Hepatocyte (in vitro differentiated cells): ENCODE measurements around the gene AGO3. TPM values are rescaled to one million over a fixed set of nuclear protein-coding genes. Genes with fewer than 3 reads are reported as not detected.

Experiments
- DNase-seq: peaks from one replicate; pipeline ENCODE4 v3.0.0-alpha.2; 2016; ENCODE audit warnings: low spot score
- H2AFZ ChIP-seq: fragments of 200-600 bp; sonication (generic); 2 replicates; pipeline ENCODE4 v1.6.0; 2016; ENCODE audit warnings: antibody characterized with exemption, mild to moderate bottlenecking
- H3K27ac ChIP-seq: fragments of 200-600 bp; sonication (generic); 2 replicates; pipeline ENCODE4 v1.5.1; 2016; ENCODE audit warnings: mild to moderate bottlenecking
- H3K27me3 ChIP-seq: fragments of 200-600 bp; sonication (generic); 2 replicates; pipeline ENCODE4 v1.6.1; 2016
- H3K36me3 ChIP-seq: fragments of 200-600 bp; sonication (generic); replicated peaks from 2 replicates; pipeline ENCODE4 v1.5.1; 2016; ENCODE audit warnings: low read depth; ENCODE audit not compliant: insufficient read depth
- H3K4me1 ChIP-seq: fragments of 200-600 bp; sonication (generic); 2 replicates; pipeline ENCODE4 v1.5.1; 2016; ENCODE audit warnings: mild to moderate bottlenecking, moderate library complexity; ENCODE audit not compliant: insufficient read depth
- H3K4me2 ChIP-seq: fragments of 200-600 bp; sonication (generic); 2 replicates; pipeline ENCODE4 v1.6.0; 2016
- H3K4me3 ChIP-seq: fragments of 200-600 bp; sonication (generic); 2 replicates; pipeline ENCODE4 v1.5.1; 2016; ENCODE audit warnings: mild to moderate bottlenecking
- H3K79me2 ChIP-seq: fragments of 200-600 bp; sonication (generic); 2 replicates; pipeline ENCODE4 v1.6.0; 2017; ENCODE audit warnings: mild to moderate bottlenecking
- H3K9me2 ChIP-seq: fragments of 200-600 bp; sonication (generic); replicated peaks from 2 replicates; pipeline ENCODE4 v1.6.0; 2017; ENCODE audit warnings: mild to moderate bottlenecking; ENCODE audit not compliant: insufficient read depth
- H3K9me3 ChIP-seq: fragments of 200-600 bp; sonication (generic); 2 replicates; pipeline ENCODE4 v1.5.1; 2016; ENCODE audit warnings: low read depth, mild to moderate bottlenecking
- H4K20me1 ChIP-seq: fragments of 200-600 bp; sonication (generic); 2 replicates; pipeline ENCODE4 v1.6.0; 2016; ENCODE audit warnings: mild to moderate bottlenecking; ENCODE audit not compliant: insufficient read depth, poor library complexity, severe bottlenecking
- CTCF ChIP-seq: fragments of 200-600 bp; sonication (generic); IDR thresholded peaks from 2 replicates; pipeline ENCODE4 v1.5.1; 2016; ENCODE audit warnings: antibody characterized with exemption, mild to moderate bottlenecking; ENCODE audit not compliant: poor library complexity
- EZH2 ChIP-seq: fragments of 200-600 bp; sonication (generic); IDR thresholded peaks from 2 replicates; pipeline ENCODE4 v1.6.1; 2016; ENCODE audit warnings: antibody characterized with exemption, mild to moderate bottlenecking, borderline replicate concordance
- EZH2phosphoT487 ChIP-seq: fragments of 200-600 bp; sonication (generic); IDR thresholded peaks from one replicate; pipeline ENCODE4 v1.6.1; 2018; ENCODE audit warnings: antibody characterized with exemption, mild to moderate bottlenecking, low read depth, moderate library complexity; ENCODE audit not compliant: unreplicated experiment, severe bottlenecking
- WGBS: methylation state at CpG from one replicate; pipeline ENCODE4 v1.1.6; 2016; ENCODE audit warnings: low lambda C conversion rate; ENCODE audit errors: missing lambda C conversion rate; 5-methylcytosine and 5-hydroxymethylcytosine counted together
- polyA plus RNA-seq: library from polyadenylated mRNA; unstranded; fragments of >200 nt; fragmentation: Nextera tagmentation; extraction: Ambion mirVana; gene quantifications from 2 replicates; pipeline ENCODE4 v1.2.1, GENCODE V29; 2016
- total RNA-seq: library from RNA; depleted of rRNA; stranded (reverse); fragments of >200 nt; gene quantifications from 2 replicates; pipeline ENCODE4 v1.2.3, GENCODE V29; 2014

Gene AGO3
- total and polyA plus RNA-seq, 2 experiments from 2014 or later, result 16.9 to 24.4 TPM

GRCh38 chr1:35901235-35901634, 29.7 kb upstream of the AGO3 start:
- Histone ChIP-seq H2AFZ (no peak overlapping the region), H3K9me2 (no peaks in the 10 kb centered on the region), H3K27me3 (no peaks in the 10 kb centered on the region), H3K79me2 (no peaks in the 10 kb centered on the region), H3K4me2 (no peak overlapping the region), H3K27ac (no peak overlapping the region), H3K4me3 (no peak overlapping the region), H4K20me1 (no peaks in the 10 kb centered on the region), H3K9me3 (no peaks in the 10 kb centered on the region), H3K4me1 (no peaks in the 10 kb centered on the region), H3K36me3 (no peaks in the 10 kb centered on the region)
- 96% methylated on average over 9 of the region's 9 CpGs for WGBS
- no peak for TF ChIP-seq EZH2
- no peak for TF ChIP-seq EZH2phosphoT487
- TF ChIP-seq CTCF, result no peak
- DNase-seq, result no peak

- H3K9me2 ChIP-seq, result no peaks in the 10 kb centered on the region
- H3K36me3 ChIP-seq, result no peaks in the 10 kb centered on the region
- no peaks in the 10 kb centered on the region for H3K79me2 ChIP-seq
- H3K9me3 ChIP-seq, result no peaks in the 10 kb centered on the region
- no peak for DNase-seq
- no peaks in the 10 kb centered on the region for H3K27me3 ChIP-seq
- no peak overlapping the region for H2AFZ ChIP-seq
- no peaks in the 10 kb centered on the region for H4K20me1 ChIP-seq
- H3K4me3 ChIP-seq, result no peak overlapping the region
- 96% methylated on average over 2 of the region's 2 CpGs for WGBS
- TF ChIP-seq CTCF (no peak), EZH2 (no peak), EZH2phosphoT487 (no peak)
- no peak overlapping the region for H3K4me2 ChIP-seq
- H3K4me1 ChIP-seq, result no peaks in the 10 kb centered on the region
- no peak overlapping the region for H3K27ac ChIP-seq
Observed at GRCh38 chr1:35902671-35903070, 28.2 kb upstream of the AGO3 start.

- H4K20me1 ChIP-seq, result no peaks in the 10 kb centered on the region
- 93% methylated on average over 1 of the region's 1 CpG for WGBS
- no peak overlapping the region for H3K4me2 ChIP-seq
- H3K4me1 ChIP-seq, result no peaks in the 10 kb centered on the region
- DNase-seq, result no peak
- H3K27me3 ChIP-seq, result no peaks in the 10 kb centered on the region
- H2AFZ ChIP-seq, result no peak overlapping the region
- no peaks in the 10 kb centered on the region for H3K79me2 ChIP-seq
- no peaks in the 10 kb centered on the region for H3K9me2 ChIP-seq
- H3K27ac ChIP-seq, result no peak overlapping the region
- TF ChIP-seq EZH2phosphoT487 (no peak), CTCF (no peak), EZH2 (no peak)
- H3K9me3 ChIP-seq, result no peaks in the 10 kb centered on the region
- H3K4me3 ChIP-seq, result no peak overlapping the region
- H3K36me3 ChIP-seq, result no peaks in the 10 kb centered on the region
Observed at GRCh38 chr1:35914717-35915116, 16.2 kb upstream of the AGO3 start.

GRCh38 chr1:35915693-35916092, 15.2 kb upstream of the AGO3 start:
- Histone ChIP-seq H3K27me3 (no peaks in the 10 kb centered on the region), H3K4me3 (no peak overlapping the region), H3K36me3 (no peaks in the 10 kb centered on the region), H2AFZ (no peak overlapping the region), H3K79me2 (no peaks in the 10 kb centered on the region), H3K27ac (peak overlapping the region; percentile 68), H4K20me1 (no peaks in the 10 kb centered on the region), H3K9me2 (no peaks in the 10 kb centered on the region), H3K4me1 (no peaks in the 10 kb centered on the region), H3K9me3 (no peaks in the 10 kb centered on the region), H3K4me2 (no peak overlapping the region)
- no peak for TF ChIP-seq CTCF
- no peak for TF ChIP-seq EZH2phosphoT487
- TF ChIP-seq EZH2, result no peak
- WGBS, result 65% methylated on average over 2 of the region's 2 CpGs
- peak; percentile 46 for DNase-seq
